ENCODE results near the gene IRF2BP1. TPM values are rescaled to one million over a fixed set of nuclear protein-coding genes. Genes with fewer than 3 reads are reported as not detected.
A peak's percentile ranks its signal among the peaks of the same experiment; 100 is the strongest.

IRF2BP1 gene
- total and polyA plus RNA-seq, 2 donors from 2014 or later, result 18.2 to 23.2 TPM

DNA sequence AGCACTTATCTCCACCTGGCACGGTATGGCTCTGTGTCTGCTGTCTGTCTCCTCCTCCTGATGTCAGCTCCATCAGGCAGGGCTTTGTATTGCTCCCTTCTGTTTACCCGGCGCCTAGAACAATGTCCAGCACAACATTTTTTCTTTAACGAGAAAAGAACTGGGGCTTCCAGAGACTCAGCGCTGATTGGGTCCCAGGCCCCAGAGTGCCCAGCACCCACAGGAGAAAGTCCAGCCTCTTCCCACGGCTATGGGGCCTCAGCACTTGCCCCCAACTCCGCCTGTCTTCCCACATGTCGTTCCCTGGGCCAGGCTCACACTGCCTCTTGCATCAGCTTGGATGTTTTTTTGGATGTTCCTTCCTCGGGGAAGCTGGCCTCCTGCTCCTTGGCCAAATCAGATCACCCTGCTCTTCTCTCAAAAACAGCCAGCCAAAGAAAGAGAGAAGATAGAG, 9.6 kb upstream of the IRF2BP1 start:
- DNase-seq, result no peak
- no peak for FAIRE-seq
- Histone ChIP-seq H3K4me1 (ENCODE audit: control insufficient read depth in 2 of 3, insufficient read depth in 2 of 3, low read depth in 1 of 3, low read length in 3 of 3) (peaks cover 0 to 4% (median 0%) of the 10 kb centered on the region in 3 donors), H3K4me3 (ENCODE audit: low read length in 3 of 3) (no peak overlapping the region), H3K9ac (ENCODE audit: low read length in 3 of 3) (no peak overlapping the region), H3K27me3 (ENCODE audit: control insufficient read depth, insufficient read depth, low read length) (no peaks in the 10 kb centered on the region), H3K9me3 (ENCODE audit: control insufficient read depth in 2 of 3, insufficient read depth in 1 of 3, low read length in 3 of 3) (no peaks in the 10 kb centered on the region), H3K36me3 (ENCODE audit: control insufficient read depth in 2 of 3, insufficient read depth in 3 of 3, low read length in 3 of 3) (peaks cover 0 to 9% (median 4%) of the 10 kb centered on the region in 3 donors), H3K27ac (ENCODE audit: low read depth in 2 of 2, low read length in 2 of 2) (no peak overlapping the region)
- TF ChIP-seq, protein P1, sequence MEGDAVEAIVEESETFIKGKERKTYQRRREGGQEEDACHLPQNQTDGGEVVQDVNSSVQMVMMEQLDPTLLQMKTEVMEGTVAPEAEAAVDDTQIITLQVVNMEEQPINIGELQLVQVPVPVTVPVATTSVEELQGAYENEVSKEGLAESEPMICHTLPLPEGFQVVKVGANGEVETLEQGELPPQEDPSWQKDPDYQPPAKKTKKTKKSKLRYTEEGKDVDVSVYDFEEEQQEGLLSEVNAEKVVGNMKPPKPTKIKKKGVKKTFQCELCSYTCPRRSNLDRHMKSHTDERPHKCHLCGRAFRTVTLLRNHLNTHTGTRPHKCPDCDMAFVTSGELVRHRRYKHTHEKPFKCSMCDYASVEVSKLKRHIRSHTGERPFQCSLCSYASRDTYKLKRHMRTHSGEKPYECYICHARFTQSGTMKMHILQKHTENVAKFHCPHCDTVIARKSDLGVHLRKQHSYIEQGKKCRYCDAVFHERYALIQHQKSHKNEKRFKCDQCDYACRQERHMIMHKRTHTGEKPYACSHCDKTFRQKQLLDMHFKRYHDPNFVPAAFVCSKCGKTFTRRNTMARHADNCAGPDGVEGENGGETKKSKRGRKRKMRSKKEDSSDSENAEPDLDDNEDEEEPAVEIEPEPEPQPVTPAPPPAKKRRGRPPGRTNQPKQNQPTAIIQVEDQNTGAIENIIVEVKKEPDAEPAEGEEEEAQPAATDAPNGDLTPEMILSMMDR (IDR thresholded peaks at IDR 0.05; ENCODE audit: borderline replicate concordance, extremely low read depth, insufficient read depth), result no peak
- intact Hi-C loops (cut with DNase I), result no loop called here

DNA sequence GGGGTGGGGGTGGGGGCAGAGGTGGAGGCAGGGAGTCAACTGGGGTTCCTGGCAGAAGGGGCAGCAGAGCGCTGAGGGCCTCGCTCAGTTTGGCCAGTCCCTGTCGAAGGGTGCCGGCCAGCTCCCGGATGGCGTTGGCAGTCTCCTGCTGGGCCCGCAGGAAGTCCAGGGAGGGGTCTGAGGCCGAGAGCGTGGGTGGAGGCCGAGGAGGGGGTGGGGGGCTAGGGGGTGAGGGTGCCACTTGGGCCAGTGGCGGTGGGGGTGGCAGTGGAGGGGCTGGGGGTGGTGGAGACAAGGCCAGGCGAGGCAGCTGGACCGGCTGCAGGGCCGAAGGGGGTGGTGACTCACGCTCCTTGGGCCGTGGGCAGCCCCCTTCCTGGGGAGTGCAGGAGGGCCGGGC, 4.9 kb upstream of the IRF2BP1 start:
- DNase-seq (peak in 1 of 5 donors; percentile 24), FAIRE-seq (no peak)
- Histone ChIP-seq H3K9me3 (ENCODE audit: control insufficient read depth in 2 of 3, insufficient read depth in 1 of 3, low read length in 3 of 3) (no peaks in the 10 kb centered on the region), H3K9ac (ENCODE audit: low read length in 3 of 3) (no peak overlapping the region), H3K4me3 (ENCODE audit: low read length in 3 of 3) (no peak overlapping the region), H3K4me1 (ENCODE audit: control insufficient read depth in 2 of 3, insufficient read depth in 2 of 3, low read depth in 1 of 3, low read length in 3 of 3) (peaks cover 0 to 3% (median 0%) of the 10 kb centered on the region in 3 donors), H3K27ac (ENCODE audit: low read depth in 2 of 2, low read length in 2 of 2) (no peak overlapping the region), H3K36me3 (ENCODE audit: control insufficient read depth in 2 of 3, insufficient read depth in 3 of 3, low read length in 3 of 3) (no peaks in the 10 kb centered on the region), H3K27me3 (ENCODE audit: control insufficient read depth, insufficient read depth, low read length) (no peaks in the 10 kb centered on the region)
- TF ChIP-seq, protein P1 (IDR thresholded peaks at IDR 0.05; ENCODE audit: borderline replicate concordance, extremely low read depth, insufficient read depth), result no peak
- intact Hi-C loops (cut with DNase I), result no loop called here

DNA sequence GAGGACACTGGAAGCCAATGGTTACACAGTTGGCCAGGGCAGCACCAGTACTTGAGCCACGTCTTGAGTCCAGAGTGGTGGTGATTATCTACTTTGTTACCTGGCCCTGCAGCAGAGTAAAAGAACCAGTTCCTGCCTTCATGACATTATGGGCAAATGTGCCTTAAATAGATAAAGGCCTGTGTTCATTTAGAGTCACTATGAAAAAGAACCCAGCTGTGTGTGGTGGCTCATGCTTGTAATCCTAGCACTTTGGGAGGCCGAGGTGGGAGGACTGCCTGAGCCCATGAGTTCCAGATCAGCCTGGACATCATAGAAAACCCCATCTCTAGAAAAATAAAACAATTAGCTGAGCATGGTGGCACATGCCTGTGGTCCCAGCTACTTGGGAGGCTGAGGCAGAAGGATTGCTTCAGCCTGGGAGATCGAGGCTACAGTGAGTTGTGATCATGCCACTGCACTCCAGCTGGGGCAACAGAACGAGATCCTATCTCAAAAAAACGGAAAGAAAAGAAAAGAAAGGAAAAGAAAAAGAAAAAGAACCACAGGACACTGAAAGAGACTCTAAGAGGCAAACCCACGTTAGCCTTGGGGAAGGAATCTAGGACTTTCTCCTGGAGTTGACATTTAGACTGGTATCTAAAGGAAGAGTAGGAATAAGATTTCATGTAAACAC, 3.4 kb upstream of the IRF2BP1 start:
- Histone ChIP-seq H3K27me3 (ENCODE audit: control insufficient read depth, insufficient read depth, low read length) (no peaks in the 10 kb centered on the region), H3K27ac (ENCODE audit: low read depth in 2 of 2, low read length in 2 of 2) (no peak overlapping the region), H3K9me3 (ENCODE audit: control insufficient read depth in 2 of 3, insufficient read depth in 1 of 3, low read length in 3 of 3) (no peaks in the 10 kb centered on the region), H3K4me3 (ENCODE audit: low read length in 3 of 3) (no peak overlapping the region), H3K36me3 (ENCODE audit: control insufficient read depth in 2 of 3, insufficient read depth in 3 of 3, low read length in 3 of 3) (no peaks in the 10 kb centered on the region), H3K4me1 (ENCODE audit: control insufficient read depth in 2 of 3, insufficient read depth in 2 of 3, low read depth in 1 of 3, low read length in 3 of 3) (peaks cover 0 to 12% (median 0%) of the 10 kb centered on the region in 3 donors), H3K9ac (ENCODE audit: low read length in 3 of 3) (no peak overlapping the region)
- intact Hi-C loops (cut with DNase I), result no loop called here
- DNase-seq (no peak), FAIRE-seq (no peak)
- TF ChIP-seq, protein P1 (IDR thresholded peaks at IDR 0.05; ENCODE audit: borderline replicate concordance, extremely low read depth, insufficient read depth), result no peak

All from kidney (tissue), 14 donors.